Activated CD4-positive, alpha-beta T cell treated with anti-CD3 and anti-CD28 coated beads, Interleukin-2, amount 50 U/mL, for 1 hour (primary cell): Measurements from ENCODE around the gene HSPB6.

Experiments
- DNase-seq: peaks from one replicate; pipeline ENCODE4 v3.0.0-alpha.2; 2020

The HSPB6 gene

DNA sequence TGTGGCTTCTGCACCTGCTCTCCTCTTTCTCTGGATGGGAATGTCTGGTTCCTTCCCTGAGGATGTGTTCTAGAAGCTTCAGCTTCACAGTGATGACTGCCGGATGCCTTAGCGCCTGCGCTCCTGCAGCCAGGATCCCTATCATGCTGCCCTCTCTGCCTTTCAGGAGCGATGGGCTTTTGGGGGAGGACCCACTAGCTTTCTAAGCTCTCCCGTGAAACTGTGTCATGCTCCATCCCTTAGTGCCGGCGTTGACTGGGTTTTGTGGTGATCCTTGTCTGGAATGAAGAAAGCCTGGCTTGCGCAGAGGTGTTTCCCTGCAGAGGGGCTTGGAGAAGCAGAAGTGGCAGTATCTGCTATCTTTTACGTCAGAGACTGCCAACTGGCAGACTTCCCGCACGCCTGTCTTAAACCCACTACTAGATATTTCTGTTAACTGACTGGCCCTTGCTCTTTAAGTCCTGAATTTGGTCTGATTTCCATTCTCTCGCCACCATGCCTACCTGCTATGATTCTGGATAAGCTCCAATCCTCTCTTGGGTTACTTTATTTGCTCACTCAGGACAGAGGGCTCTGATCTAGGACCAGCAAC is 42.8 kb downstream of the HSPB6 start:
- no peak for DNase-seq

DNA sequence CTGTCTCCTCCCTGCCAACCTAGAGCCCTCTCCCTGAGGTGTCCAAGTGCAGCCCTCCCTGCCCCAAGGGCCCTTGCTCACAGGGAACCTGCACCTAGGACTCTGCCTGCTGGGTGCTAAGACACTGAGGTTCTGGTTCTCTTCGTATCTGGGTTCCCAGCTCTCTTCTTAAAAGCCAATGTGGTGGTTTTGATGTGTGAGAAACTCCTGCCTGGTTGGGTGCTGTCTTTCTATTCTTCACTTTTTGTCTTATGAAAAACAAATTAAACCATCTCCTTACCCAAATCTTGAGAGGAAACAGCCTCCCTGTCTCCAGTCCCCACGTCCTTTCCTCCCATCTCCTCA is 43.4 kb downstream of the HSPB6 start:
- no peak for DNase-seq

DNA sequence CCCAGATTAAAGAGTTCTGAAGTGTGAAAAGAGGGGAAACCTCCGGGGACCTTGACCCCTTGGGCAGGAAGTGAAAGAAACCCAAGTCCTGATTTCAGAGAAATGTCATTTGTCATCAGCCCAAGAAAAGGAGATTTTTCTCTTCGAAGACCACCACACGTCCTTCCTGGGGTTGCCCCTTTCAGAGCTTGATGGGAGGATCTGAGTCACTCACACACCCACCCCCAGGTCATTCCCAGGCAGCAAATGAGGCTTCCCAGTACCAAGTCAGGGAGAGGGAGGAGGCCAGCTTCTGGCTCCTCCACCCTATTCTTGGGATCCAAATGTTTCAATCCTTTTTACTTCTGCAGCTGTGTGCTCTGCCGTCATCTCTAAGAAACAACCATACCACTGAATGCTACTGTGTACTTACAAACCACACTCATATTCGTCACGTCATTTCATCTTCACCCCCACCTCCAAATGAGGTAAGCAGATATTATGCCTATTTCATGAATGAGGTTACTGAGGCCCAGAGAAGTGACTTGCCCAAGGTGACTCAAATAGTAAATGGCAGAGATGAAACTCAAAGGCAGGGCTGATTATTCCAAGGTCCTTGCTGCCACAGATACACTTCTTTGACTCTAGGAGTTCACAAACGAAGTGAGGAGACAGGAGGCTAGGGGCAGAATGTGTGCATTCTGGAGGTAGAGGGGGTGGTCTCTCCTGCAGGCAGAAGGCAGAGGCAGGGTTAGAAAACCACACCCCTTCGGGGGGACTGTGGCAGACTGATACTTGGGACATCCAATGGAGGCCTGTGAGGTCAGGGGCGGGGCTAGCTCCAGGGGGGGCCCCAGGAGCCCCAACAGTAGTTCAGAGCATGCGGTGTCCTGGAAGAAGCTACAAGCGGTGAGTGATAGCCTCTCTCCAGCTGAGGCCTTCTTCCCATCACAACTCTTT is 44.0 kb downstream of the HSPB6 start:
- no peak for DNase-seq

- DNase-seq, result no peak
These were observed 45.8 kb downstream of the HSPB6 start for GRCh38 chr19:35710784-35711723.

DNA sequence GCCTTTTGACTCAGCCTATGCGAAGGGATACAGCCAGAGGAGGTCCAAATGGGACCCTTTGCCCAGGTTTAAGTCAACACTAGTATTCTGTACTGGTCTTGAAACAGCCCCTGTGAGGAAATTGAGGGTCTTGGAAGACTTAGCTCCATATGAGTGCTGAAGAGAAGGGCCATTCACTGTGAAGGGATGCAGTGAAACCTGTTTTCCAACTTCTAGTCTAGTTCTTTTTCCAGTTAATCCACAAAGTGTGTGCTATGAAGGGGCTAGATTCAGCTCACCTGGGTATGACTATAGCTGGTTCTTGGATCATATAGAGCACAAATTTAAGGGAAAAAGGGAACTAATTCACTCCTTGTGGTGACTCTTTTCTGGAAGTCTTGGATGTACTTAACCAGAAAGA is 48.4 kb downstream of the HSPB6 start:
- no peak for DNase-seq
